Effector memory CD8-positive, alpha-beta T cell (primary cell): ENCODE results near the gene OR6X1.

Source experiments
- ATAC-seq: fragments of 150-1000 bp; cut with Tn5 transposase; replicated peaks from 2 replicates; pipeline ENCODE4 v1.10.0; 2021; ENCODE audit warnings: mild to moderate bottlenecking, moderate library complexity
- DNase-seq, 3 experiments: peaks; one replicate each; pipeline ENCODE4 v3.0.0; 2021
- H3K27ac Mint-ChIP-seq, 2 donors: one replicate each; pipeline ENCODE4 v1.8.0; 2022; ENCODE audit warnings: mild to moderate bottlenecking in 2 of 2, mixed read lengths in 2 of 2, moderate library complexity in 2 of 2
- H3K27me3 Mint-ChIP-seq, 2 donors: one replicate each; pipeline ENCODE4 v1.8.0; 2022; ENCODE audit warnings: mixed read lengths in 2 of 2
- H3K36me3 Mint-ChIP-seq: one replicate; pipeline ENCODE4 v1.8.0; 2022; ENCODE audit warnings: mild to moderate bottlenecking, moderate library complexity, mixed read lengths; ENCODE audit not compliant: insufficient read depth
- H3K4me1 Mint-ChIP-seq, 2 donors: one replicate each; pipeline ENCODE4 v1.8.0; 2022; ENCODE audit warnings: low read depth in 2 of 2, mixed read lengths in 2 of 2
- H3K4me3 Mint-ChIP-seq, 2 donors: one replicate each; pipeline ENCODE4 v1.8.0; 2022; ENCODE audit warnings: mild to moderate bottlenecking in 2 of 2, mixed read lengths in 2 of 2, moderate library complexity in 2 of 2
- H3K9me3 Mint-ChIP-seq, 2 donors: one replicate each; pipeline ENCODE4 v1.8.0; 2022; ENCODE audit warnings: mixed read lengths in 2 of 2
- total RNA-seq, 9 experiments: gene quantifications; one replicate each; lab custom pipeline; 2026; lab: John Stamatoyannopoulos, UW

The OR6X1 gene
- 0 reads per million in 9 experiments for total RNA-seq

- no peak for DNase-seq
- no peak for ATAC-seq
- H3K9me3 Mint-ChIP-seq, result no peaks in the 10 kb centered on the region
- no peaks in the 10 kb centered on the region for H3K36me3 Mint-ChIP-seq
- peaks cover 41 to 70% of the 10 kb centered on the region in 2 donors for H3K27me3 Mint-ChIP-seq
- no peaks in the 10 kb centered on the region for H3K4me1 Mint-ChIP-seq
- no peak within 1 kb of the TSS for H3K4me3 Mint-ChIP-seq
- H3K27ac Mint-ChIP-seq, result no peak within 1 kb of the TSS
These were observed at the start of gene OR6X1 for GRCh38 chr11:123754101-123754568. Gene OR6X1, minus strand, starts transcription at chr11:123754518. Its CDS starts 0 bp downstream, at chr11:123754518.

- H3K27ac Mint-ChIP-seq, result no peak overlapping the region
- ATAC-seq (no peak), DNase-seq (no peak)
- no peaks in the 10 kb centered on the region for H3K36me3 Mint-ChIP-seq
- H3K27me3 Mint-ChIP-seq, result peaks cover 0 to 18% of the 10 kb centered on the region in 2 donors
- H3K9me3 Mint-ChIP-seq, result no peaks in the 10 kb centered on the region
- no peaks in the 10 kb centered on the region for H3K4me1 Mint-ChIP-seq
- no peak overlapping the region for H3K4me3 Mint-ChIP-seq
These were observed 47.4 kb upstream of the OR6X1 start for GRCh38 chr11:123801765-123802164.

- no peaks in the 10 kb centered on the region for H3K36me3 Mint-ChIP-seq
- peaks cover 0 to 28% of the 10 kb centered on the region in 2 donors for H3K27me3 Mint-ChIP-seq
- no peaks in the 10 kb centered on the region for H3K9me3 Mint-ChIP-seq
- no peaks in the 10 kb centered on the region for H3K4me1 Mint-ChIP-seq
- DNase-seq, result no peak
- no peak overlapping the region for H3K27ac Mint-ChIP-seq
- no peak overlapping the region for H3K4me3 Mint-ChIP-seq
- ATAC-seq, result no peak
These were observed 45.7 kb upstream of the OR6X1 start for GRCh38 chr11:123800036-123800435.

GRCh38 chr11:123799438-123799837 lies 45.1 kb upstream of the OR6X1 start:
- DNase-seq (no peak), ATAC-seq (no peak)
- Mint-ChIP-seq H3K27ac (no peak overlapping the region), H3K36me3 (no peaks in the 10 kb centered on the region), H3K4me1 (no peaks in the 10 kb centered on the region), H3K27me3 (peaks cover 0 to 28% of the 10 kb centered on the region in 2 donors), H3K9me3 (no peaks in the 10 kb centered on the region), H3K4me3 (no peak overlapping the region)

GRCh38 chr11:123798513-123799252 lies 44.4 kb upstream of the OR6X1 start:
- Mint-ChIP-seq H3K4me3 (no peak overlapping the region), H3K27me3 (peaks cover 4 to 30% of the 10 kb centered on the region in 2 donors), H3K27ac (no peak overlapping the region), H3K36me3 (no peaks in the 10 kb centered on the region), H3K4me1 (no peaks in the 10 kb centered on the region), H3K9me3 (no peaks in the 10 kb centered on the region)
- DNase-seq (no peak), ATAC-seq (no peak)

- Mint-ChIP-seq H3K27ac (no peak overlapping the region), H3K9me3 (no peaks in the 10 kb centered on the region), H3K27me3 (peaks cover 10 to 30% of the 10 kb centered on the region in 2 donors), H3K4me1 (no peaks in the 10 kb centered on the region), H3K4me3 (no peak overlapping the region), H3K36me3 (no peaks in the 10 kb centered on the region)
- DNase-seq (no peak), ATAC-seq (no peak)
These were observed 43.8 kb upstream of the OR6X1 start for GRCh38 chr11:123798079-123798478.

- peaks cover 12 to 30% of the 10 kb centered on the region in 2 donors for H3K27me3 Mint-ChIP-seq
- H3K36me3 Mint-ChIP-seq, result no peaks in the 10 kb centered on the region
- no peak overlapping the region for H3K4me3 Mint-ChIP-seq
- no peak overlapping the region for H3K27ac Mint-ChIP-seq
- no peak for DNase-seq
- no peaks in the 10 kb centered on the region for H3K4me1 Mint-ChIP-seq
- H3K9me3 Mint-ChIP-seq, result no peaks in the 10 kb centered on the region
- no peak for ATAC-seq
These were observed 43.2 kb upstream of the OR6X1 start for GRCh38 chr11:123797541-123797940.

- no peak overlapping the region for H3K27ac Mint-ChIP-seq
- H3K36me3 Mint-ChIP-seq, result no peaks in the 10 kb centered on the region
These were observed 42.8 kb upstream of the OR6X1 start for GRCh38 chr11:123797114-123797513.

GRCh38 chr11:123796226-123796625 lies 41.9 kb upstream of the OR6X1 start:
- Mint-ChIP-seq H3K36me3 (no peaks in the 10 kb centered on the region), H3K4me3 (no peak overlapping the region), H3K4me1 (no peaks in the 10 kb centered on the region), H3K27me3 (peaks cover 12 to 21% of the 10 kb centered on the region in 2 donors), H3K9me3 (no peaks in the 10 kb centered on the region), H3K27ac (no peak overlapping the region)
- ATAC-seq (no peak), DNase-seq (no peak)

More at GRCh38 chr11:123797114-123797513, 42.8 kb upstream of the OR6X1 start:
- Mint-ChIP-seq H3K4me1 (no peaks in the 10 kb centered on the region), H3K27me3 (peaks cover 12 to 30% of the 10 kb centered on the region in 2 donors), H3K4me3 (no peak overlapping the region), H3K9me3 (no peaks in the 10 kb centered on the region)
- ATAC-seq (no peak), DNase-seq (no peak)

- Mint-ChIP-seq H3K27me3 (peaks cover 10 to 32% of the 10 kb centered on the region in 2 donors), H3K9me3 (no peaks in the 10 kb centered on the region), H3K4me1 (no peaks in the 10 kb centered on the region), H3K27ac (no peak overlapping the region), H3K4me3 (no peak overlapping the region), H3K36me3 (no peaks in the 10 kb centered on the region)
- ATAC-seq, result no peak
- no peak for DNase-seq
These were observed 29.2 kb upstream of the OR6X1 start for GRCh38 chr11:123783536-123783935.

GRCh38 chr11:123778511-123778910 lies 24.2 kb upstream of the OR6X1 start:
- DNase-seq (no peak), ATAC-seq (no peak)
- Mint-ChIP-seq H3K36me3 (no peaks in the 10 kb centered on the region), H3K27me3 (peaks cover 18 to 27% of the 10 kb centered on the region in 2 donors), H3K27ac (no peak overlapping the region), H3K9me3 (no peaks in the 10 kb centered on the region), H3K4me1 (no peaks in the 10 kb centered on the region), H3K4me3 (no peak overlapping the region)

- no peak overlapping the region for H3K4me3 Mint-ChIP-seq
- no peaks in the 10 kb centered on the region for H3K9me3 Mint-ChIP-seq
- no peak for DNase-seq
- no peak overlapping the region for H3K27ac Mint-ChIP-seq
- no peaks in the 10 kb centered on the region for H3K4me1 Mint-ChIP-seq
- peaks cover 18 to 21% of the 10 kb centered on the region in 2 donors for H3K27me3 Mint-ChIP-seq
- no peaks in the 10 kb centered on the region for H3K36me3 Mint-ChIP-seq
- ATAC-seq, result no peak
These were observed 21.6 kb upstream of the OR6X1 start for GRCh38 chr11:123775715-123776549.

GRCh38 chr11:123775289-123775688 lies 21.0 kb upstream of the OR6X1 start:
- DNase-seq (no peak), ATAC-seq (no peak)
- no peak overlapping the region for H3K4me3 Mint-ChIP-seq
- no peaks in the 10 kb centered on the region for H3K9me3 Mint-ChIP-seq
- no peaks in the 10 kb centered on the region for H3K36me3 Mint-ChIP-seq
- H3K27ac Mint-ChIP-seq, result no peak overlapping the region
- no peaks in the 10 kb centered on the region for H3K4me1 Mint-ChIP-seq
- peaks cover 18% of the 10 kb centered on the region in 2 donors for H3K27me3 Mint-ChIP-seq
